GM19099 (cell line): ENCODE measurements around the gene HAAO.

Experiments used
- POLR2A ChIP-seq: IDR thresholded peaks from 3 replicates; pipeline ENCODE4 v1.6.1; 2011; ENCODE audit warnings: low read depth; ENCODE audit not compliant: insufficient read length; ENCODE audit errors: extremely low read depth

Gene HAAO

GRCh38 chr2:42754776-42755140 lies 37.6 kb downstream of the HAAO start:
- TF ChIP-seq POLR2A = no peak

DNA sequence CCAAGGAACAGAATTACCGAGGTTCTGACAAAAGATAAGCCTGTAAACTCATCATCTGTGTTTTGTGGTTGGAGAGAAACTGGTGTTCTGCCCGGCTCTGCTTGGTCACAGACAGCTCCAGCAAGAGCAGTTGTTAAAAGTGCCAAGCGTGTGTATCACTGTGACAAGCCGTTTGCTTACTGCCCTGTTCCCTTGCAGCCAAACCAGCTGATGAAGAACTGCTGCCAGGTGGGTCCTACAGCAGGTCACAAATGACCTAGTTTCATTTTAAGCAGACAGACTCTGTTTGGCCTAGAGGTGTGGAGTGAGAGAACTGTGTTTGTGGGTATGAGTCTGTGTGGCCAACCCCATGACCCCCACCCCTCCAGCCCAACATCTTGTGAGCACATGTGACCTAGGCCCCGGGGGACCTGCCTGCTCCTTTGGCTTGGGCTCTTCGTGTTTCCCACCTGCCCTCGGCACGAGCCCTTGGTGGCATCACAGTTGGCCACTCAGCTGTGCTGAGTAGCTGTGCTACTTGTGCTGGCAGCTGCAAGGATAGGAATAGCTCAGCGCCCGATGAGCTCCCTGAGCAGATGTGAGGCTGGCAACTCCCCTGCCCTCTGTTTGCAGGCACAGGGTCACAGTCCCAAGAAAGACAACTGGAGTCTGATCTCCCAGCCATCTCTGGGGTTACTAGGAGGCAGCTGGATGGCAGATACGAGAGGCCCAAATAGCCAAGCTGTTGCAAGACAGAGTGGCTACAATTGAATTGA lies 38.2 kb downstream of the HAAO start:
- TF ChIP-seq POLR2A = no peak

- no peak for TF ChIP-seq POLR2A
Observed at GRCh38 chr2:42752816-42753813, 39.3 kb downstream of the HAAO start.

- TF ChIP-seq POLR2A = no peak
Observed at GRCh38 chr2:42752314-42752713, 40.1 kb downstream of the HAAO start.

- TF ChIP-seq POLR2A = no peak
Observed at GRCh38 chr2:42748840-42749239, 43.5 kb downstream of the HAAO start.

- TF ChIP-seq POLR2A = no peak
Observed at GRCh38 chr2:42747422-42747821, 45.0 kb downstream of the HAAO start.

DNA sequence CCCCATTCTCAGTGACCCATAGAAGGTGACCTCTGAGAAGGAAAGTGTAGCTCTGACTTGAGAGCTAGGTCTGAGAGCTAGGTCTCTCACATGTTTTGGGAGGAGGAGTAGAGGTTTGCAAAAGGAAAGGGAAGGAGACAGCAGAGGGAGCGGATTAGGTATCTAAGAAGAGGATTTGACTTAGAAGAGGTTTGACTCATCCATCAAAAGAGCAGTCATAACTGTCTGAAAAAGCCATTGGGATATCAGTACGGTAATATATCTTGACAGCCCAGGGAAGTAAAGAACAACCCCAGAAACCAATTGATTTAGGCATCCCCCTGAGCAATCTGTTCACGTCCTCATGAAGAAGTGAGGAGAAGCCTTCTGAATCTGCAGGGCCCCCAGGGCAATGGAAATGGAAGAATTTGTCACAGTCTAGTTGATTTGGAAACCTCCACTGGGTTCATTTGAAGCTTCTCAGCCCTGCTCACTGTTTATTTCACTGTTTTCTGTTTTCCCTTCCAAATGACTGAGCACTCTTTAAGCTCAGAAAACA lies 47.8 kb downstream of the HAAO start:
- TF ChIP-seq POLR2A = no peak

DNA sequence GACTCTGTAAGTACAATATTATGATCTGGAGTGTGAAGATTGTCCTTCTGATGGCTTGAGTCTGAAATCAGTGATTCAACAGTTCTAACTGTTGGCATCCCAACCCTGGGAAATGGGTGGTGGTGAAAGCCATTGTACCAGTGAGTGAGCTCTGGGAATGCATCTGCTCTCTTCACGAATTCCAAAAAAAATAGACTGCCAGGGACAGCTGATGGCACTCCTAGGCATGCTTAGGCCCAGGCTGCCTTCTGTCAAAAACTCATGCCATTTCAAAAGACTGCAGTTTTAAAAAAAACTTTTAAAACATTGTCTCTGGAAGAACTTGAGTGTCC lies 48.8 kb downstream of the HAAO start:
- no peak for TF ChIP-seq POLR2A

GRCh38 chr2:42742740-42743658 lies 49.4 kb downstream of the HAAO start:
- no peak for TF ChIP-seq POLR2A

DNA sequence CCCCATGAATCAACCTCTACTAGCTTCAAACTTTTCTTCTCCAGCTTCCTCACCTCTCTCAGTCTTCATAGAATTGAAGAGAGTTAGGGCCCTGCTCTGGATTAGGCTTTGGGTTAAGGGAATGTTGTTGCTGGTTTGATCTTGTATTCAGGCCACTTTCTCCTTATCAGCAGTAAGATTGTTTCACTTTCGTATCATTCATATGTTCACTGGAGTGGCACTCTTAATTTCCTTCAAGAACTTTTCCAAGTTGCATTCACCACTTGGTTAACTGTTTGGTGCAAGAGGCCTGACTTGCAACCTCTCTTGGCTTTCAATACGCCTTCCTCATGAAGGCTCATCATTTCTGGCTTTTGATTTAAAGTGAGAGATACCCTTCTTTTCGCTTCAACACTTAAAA lies 51.2 kb downstream of the HAAO start:
- no peak for TF ChIP-seq POLR2A

DNA sequence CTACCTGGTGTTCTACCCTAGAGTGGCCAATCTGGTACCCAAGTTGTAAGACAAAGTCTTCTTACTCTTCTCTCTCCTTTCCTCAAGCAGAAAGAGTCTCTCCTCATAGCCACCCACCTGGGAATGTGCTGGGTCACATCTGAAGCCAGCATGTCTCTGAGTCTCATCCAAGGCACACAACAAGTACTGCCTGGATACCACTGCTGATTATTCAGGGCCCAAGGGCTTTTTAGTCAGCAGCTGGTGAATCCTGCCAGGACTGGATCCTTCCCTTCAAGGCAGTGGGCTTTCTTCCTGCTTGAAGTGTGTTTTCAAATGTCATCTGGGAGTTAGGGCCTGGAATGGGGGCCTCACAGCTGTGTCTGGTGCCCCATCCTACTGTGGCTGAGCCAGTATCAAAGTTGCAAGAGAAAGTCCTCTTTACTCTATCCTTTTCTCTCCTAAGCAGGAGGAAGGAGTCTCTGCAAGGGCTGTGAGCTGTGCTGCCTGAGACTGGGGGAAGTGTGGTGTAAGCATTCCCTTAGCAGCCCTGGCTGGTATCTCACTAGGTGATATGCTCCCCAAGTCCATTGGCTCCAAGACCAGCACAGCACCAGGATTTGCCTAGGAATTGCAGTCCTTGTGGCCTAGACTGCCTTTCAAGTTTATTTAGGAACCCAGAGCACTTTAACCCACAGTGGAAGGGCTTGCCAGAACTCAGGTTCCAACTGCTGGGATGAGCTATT lies 55.6 kb downstream of the HAAO start:
- no peak for TF ChIP-seq POLR2A

GRCh38 chr2:42733852-42734251 lies 58.5 kb downstream of the HAAO start:
- no peak for TF ChIP-seq POLR2A

- no peak for TF ChIP-seq POLR2A
Observed at GRCh38 chr2:42726680-42727079, 65.7 kb downstream of the HAAO start.

GRCh38 chr2:42725657-42726056 lies 66.7 kb downstream of the HAAO start:
- TF ChIP-seq POLR2A = no peak
